GM21515 (cell line): ENCODE results near the gene ANGPTL2.
"Not testable (repeated sequence)": the region's sequence is repeated elsewhere in the genome, so short reads cannot be mapped to it uniquely, and the experiment has no call there.

ENCODE experiments used
- ATAC-seq: cut with Tn5 transposase; IDR thresholded peaks from one replicate; pipeline ENCODE4 v1.9.1; 2021; ENCODE audit not compliant: unreplicated experiment

The ANGPTL2 gene

GRCh38 chr9:127155314-127155960 lies 33.0 kb upstream of the ANGPTL2 start:
- no peak for ATAC-seq

- ATAC-seq: no peak
Measured at GRCh38 chr9:127154390-127155191, 32.2 kb upstream of the ANGPTL2 start.

- no peak for ATAC-seq
Measured at GRCh38 chr9:127154003-127154389, 31.6 kb upstream of the ANGPTL2 start.

GRCh38 chr9:127153501-127153900 lies 31.1 kb upstream of the ANGPTL2 start:
- ATAC-seq: no peak

- ATAC-seq: no peak
Measured at GRCh38 chr9:127149463-127150390, 27.3 kb upstream of the ANGPTL2 start.

GRCh38 chr9:127149010-127149409 lies 26.6 kb upstream of the ANGPTL2 start:
- no peak for ATAC-seq

GRCh38 chr9:127148014-127148413 lies 25.6 kb upstream of the ANGPTL2 start:
- ATAC-seq: no peak

- no peak for ATAC-seq
Measured at GRCh38 chr9:127147251-127147650, 24.8 kb upstream of the ANGPTL2 start.

- ATAC-seq: not testable (repeated sequence)
Measured at GRCh38 chr9:127146841-127147240, 24.4 kb upstream of the ANGPTL2 start.

GRCh38 chr9:127144670-127145445 lies 22.4 kb upstream of the ANGPTL2 start:
- ATAC-seq: no peak

- ATAC-seq: no peak
Measured at GRCh38 chr9:127143920-127144465, 21.6 kb upstream of the ANGPTL2 start.

- ATAC-seq: no peak
Measured at GRCh38 chr9:127142931-127143464, 20.6 kb upstream of the ANGPTL2 start.

- no peak for ATAC-seq
Measured at GRCh38 chr9:127142291-127142690, 19.9 kb upstream of the ANGPTL2 start.

GRCh38 chr9:127140842-127141675 lies 18.6 kb upstream of the ANGPTL2 start:
- ATAC-seq: no peak

GRCh38 chr9:127140181-127140580 lies 17.7 kb upstream of the ANGPTL2 start:
- no peak for ATAC-seq

GRCh38 chr9:127139775-127140174 lies 17.3 kb upstream of the ANGPTL2 start:
- no peak for ATAC-seq

- ATAC-seq: no peak
Measured at GRCh38 chr9:127139071-127139731, 16.8 kb upstream of the ANGPTL2 start.

GRCh38 chr9:127138444-127138843 lies 16.0 kb upstream of the ANGPTL2 start:
- no peak for ATAC-seq
